ENCODE results near the gene MRPL52. TPM values are rescaled to one million over a fixed set of nuclear protein-coding genes. Genes with fewer than 3 reads are reported as not detected.
A peak's percentile ranks its signal among the peaks of the same experiment; 100 is the strongest.

The MRPL52 gene
- total RNA-seq, 1 donor from 2014 or later: 137 TPM

GRCh38 chr14:22883173-22883976 lies 53.7 kb downstream of the MRPL52 start, which contains the start of gene REM2:
Gene REM2 (plus strand): TSS chr14:22883222. CDS start chr14:22883288, 66 bp downstream.
- peak; percentile 8 for DNase-seq (ENCODE audit: low read depth, low spot score)
- Mint-ChIP-seq H3K9me3 (no peaks in the 10 kb centered on the region), H3K36me3 (ENCODE audit: low read depth) (no peaks in the 10 kb centered on the region), H3K27me3 (ENCODE audit: low read depth) (peaks cover 5% of the 10 kb centered on the region), H3K4me3 (peak within 1 kb of the TSS; percentile 76), H3K27ac (ENCODE audit: unreplicated experiment) (peak within 1 kb of the TSS; percentile 98), H3K4me1 (peaks cover 57% of the 10 kb centered on the region)
- TF ChIP-seq CTCF (conservative IDR thresholded peaks at IDR 0.05): no peak

GRCh38 chr14:22884076-22884737 lies 54.5 kb downstream of the MRPL52 start:
- Mint-ChIP-seq H3K27ac (ENCODE audit: unreplicated experiment) (peak overlapping the region; percentile 63), H3K27me3 (ENCODE audit: low read depth) (peaks cover 5% of the 10 kb centered on the region), H3K9me3 (no peaks in the 10 kb centered on the region), H3K4me3 (peak overlapping the region; percentile 76), H3K36me3 (ENCODE audit: low read depth) (no peaks in the 10 kb centered on the region), H3K4me1 (peaks cover 57% of the 10 kb centered on the region)
- no peak for TF ChIP-seq CTCF (conservative IDR thresholded peaks at IDR 0.05)
- DNase-seq (ENCODE audit: low read depth, low spot score): no peak

Other genes starting within 250 kb of the MRPL52 start
- gene DAD1, start 240.7 kb upstream of the MRPL52 start, total RNA-seq: 151 and 155 TPM in 2 replicates
- 11.2 and 11.6 TPM in 2 replicates for gene ABHD4, start 231.6 kb upstream of the MRPL52 start, total RNA-seq
- gene OR6J1, start 185.5 kb upstream of the MRPL52 start, total RNA-seq: not detected in 2 replicates
- gene OXA1L, start 63.2 kb upstream of the MRPL52 start, total RNA-seq: 121 and 125 TPM in 2 replicates
- gene SLC7A7, start 14.5 kb upstream of the MRPL52 start, total RNA-seq: 0.54 and 0.64 TPM in 2 replicates
- gene MMP14, start 6.7 kb downstream of the MRPL52 start, total RNA-seq: 63.2 and 68.6 TPM in 2 replicates
- gene LRP10, start 41.9 kb downstream of the MRPL52 start, total RNA-seq: 14.3 and 16.3 TPM in 2 replicates
- gene REM2, start 53.3 kb downstream of the MRPL52 start, total RNA-seq: 3.0 and 3.6 TPM in 2 replicates
- gene RBM23, start 89.3 kb downstream of the MRPL52 start, total RNA-seq: 103 and 110 TPM in 2 replicates
- gene PRMT5, start 99.5 kb downstream of the MRPL52 start, total RNA-seq: 134 and 136 TPM in 2 replicates
- gene HAUS4, start 127.2 kb downstream of the MRPL52 start, total RNA-seq: 58.7 and 62.7 TPM in 2 replicates
- gene AJUBA, start 152.7 kb downstream of the MRPL52 start, total RNA-seq: 32.8 and 33.1 TPM in 2 replicates
- gene C14orf93, start 180.3 kb downstream of the MRPL52 start, total RNA-seq: 11.5 and 13.6 TPM in 2 replicates
- gene PSMB5, start 205.0 kb downstream of the MRPL52 start, total RNA-seq: 199 and 215 TPM in 2 replicates
- not detected in 2 replicates for gene PSMB11, start 212.3 kb downstream of the MRPL52 start, total RNA-seq
- 33.7 and 37.2 TPM in 2 replicates for gene CDH24, start 227.6 kb downstream of the MRPL52 start, total RNA-seq

Data from neural crest cell (in vitro differentiated cells).